ENCODE measurements around the gene DOCK1.

DOCK1 gene

GRCh38 chr10:127073666-127074065 lies 168.4 kb downstream of the DOCK1 start:
- no peaks in the 10 kb centered on the region for H3K9me3 ChIP-seq (replicated peaks in 1 of 2; ENCODE audit: control insufficient read depth in 2 of 2, insufficient read depth in 1 of 2, low read depth in 1 of 2, low read length in 2 of 2)
- H3K4me3 ChIP-seq (ENCODE audit: low read length in 2 of 2) = no peak overlapping the region
- H2BK15ac ChIP-seq (ENCODE audit: low read length) = no peak overlapping the region
- no peak overlapping the region for H2AK5ac ChIP-seq (ENCODE audit: low read depth, low read length)
- H3K36me3 ChIP-seq (replicated peaks in 1 of 2; ENCODE audit: control insufficient read depth in 2 of 2, insufficient read depth in 2 of 2, low read length in 2 of 2) = peaks cover 10 to 84% of the 10 kb centered on the region in 2 donors
- H3K14ac ChIP-seq (ENCODE audit: low read length) = no peak overlapping the region
- no peak overlapping the region for H3K4me2 ChIP-seq (ENCODE audit: insufficient read depth, low read length, poor library complexity, severe bottlenecking)
- DNase-seq (ENCODE audit: low spot score) = no peak
- no peak overlapping the region for H3K18ac ChIP-seq (ENCODE audit: low read length)
- no peaks in the 10 kb centered on the region for H3K27me3 ChIP-seq (ENCODE audit: control insufficient read depth in 3 of 3, insufficient read depth in 3 of 3, low read depth in 1 of 3, low read length in 3 of 3)
- no CpG with 5 or more reads among the region's 3 CpGs for WGBS, 2 donors (ENCODE audit: extremely low coverage in 2 of 2, insufficient read length in 2 of 2, insufficient replicate concordance in 1 of 2)
- no peak overlapping the region for H2BK12ac ChIP-seq (ENCODE audit: low read length)
- H3K79me1 ChIP-seq (ENCODE audit: low read depth, low read length) = no peaks in the 10 kb centered on the region
- no peak overlapping the region for H4K91ac ChIP-seq (ENCODE audit: low read depth, low read length, poor library complexity)
- H2BK120ac ChIP-seq (ENCODE audit: low read depth, low read length) = no peak overlapping the region
- H3K4ac ChIP-seq (ENCODE audit: low read length) = no peak overlapping the region
- no peak overlapping the region for H2BK5ac ChIP-seq (ENCODE audit: low read length)
- peaks cover 0 to 3% of the 10 kb centered on the region in 2 donors for H3K4me1 ChIP-seq (ENCODE audit: control insufficient read depth in 2 of 2, insufficient read depth in 1 of 2, low read depth in 1 of 2, low read length in 2 of 2)
- no peak overlapping the region for H3K23ac ChIP-seq (ENCODE audit: low read depth, low read length, poor library complexity)
- no peak overlapping the region for H3K9ac ChIP-seq (ENCODE audit: low read depth, low read length, poor library complexity)
- H3K27ac ChIP-seq (replicated peaks; ENCODE audit: low read length) = no peak overlapping the region
- H4K8ac ChIP-seq (ENCODE audit: low read depth, low read length) = no peak overlapping the region
- no peak overlapping the region for H2AFZ ChIP-seq (ENCODE audit: low read length)

GRCh38 chr10:127079392-127079791 lies 174.2 kb downstream of the DOCK1 start:
- no peak overlapping the region for H3K4me2 ChIP-seq (ENCODE audit: insufficient read depth, low read length, poor library complexity, severe bottlenecking)
- no peak for DNase-seq (ENCODE audit: low spot score)
- H2BK12ac ChIP-seq (ENCODE audit: low read length) = no peak overlapping the region
- no peak overlapping the region for H4K8ac ChIP-seq (ENCODE audit: low read depth, low read length)
- H3K36me3 ChIP-seq (replicated peaks in 1 of 2; ENCODE audit: control insufficient read depth in 2 of 2, insufficient read depth in 2 of 2, low read length in 2 of 2) = peaks cover 2 to 70% of the 10 kb centered on the region in 2 donors
- no CpG with 5 or more reads among the region's 3 CpGs for WGBS, 2 donors (ENCODE audit: extremely low coverage in 2 of 2, insufficient read length in 2 of 2, insufficient replicate concordance in 1 of 2)
- no peak overlapping the region for H3K4ac ChIP-seq (ENCODE audit: low read length)
- H4K91ac ChIP-seq (ENCODE audit: low read depth, low read length, poor library complexity) = no peak overlapping the region
- no peak overlapping the region for H3K9ac ChIP-seq (ENCODE audit: low read depth, low read length, poor library complexity)
- H3K4me3 ChIP-seq (ENCODE audit: low read length in 2 of 2) = no peak overlapping the region
- peaks cover 0 to 2% of the 10 kb centered on the region in 2 donors for H3K4me1 ChIP-seq (ENCODE audit: control insufficient read depth in 2 of 2, insufficient read depth in 1 of 2, low read depth in 1 of 2, low read length in 2 of 2)
- H3K27ac ChIP-seq (replicated peaks; ENCODE audit: low read length) = no peak overlapping the region
- no peaks in the 10 kb centered on the region for H3K79me1 ChIP-seq (ENCODE audit: low read depth, low read length)
- H2AFZ ChIP-seq (ENCODE audit: low read length) = no peak overlapping the region
- H2BK15ac ChIP-seq (ENCODE audit: low read length) = no peak overlapping the region
- no peak overlapping the region for H2AK5ac ChIP-seq (ENCODE audit: low read depth, low read length)
- H3K14ac ChIP-seq (ENCODE audit: low read length) = no peak overlapping the region
- no peaks in the 10 kb centered on the region for H3K27me3 ChIP-seq (ENCODE audit: control insufficient read depth in 3 of 3, insufficient read depth in 3 of 3, low read depth in 1 of 3, low read length in 3 of 3)
- no peak overlapping the region for H2BK120ac ChIP-seq (ENCODE audit: low read depth, low read length)
- no peak overlapping the region for H3K18ac ChIP-seq (ENCODE audit: low read length)
- H3K23ac ChIP-seq (ENCODE audit: low read depth, low read length, poor library complexity) = no peak overlapping the region
- peaks cover 0 to 3% of the 10 kb centered on the region in 2 donors for H3K9me3 ChIP-seq (replicated peaks in 1 of 2; ENCODE audit: control insufficient read depth in 2 of 2, insufficient read depth in 1 of 2, low read depth in 1 of 2, low read length in 2 of 2)
- no peak overlapping the region for H2BK5ac ChIP-seq (ENCODE audit: low read length)

- no peak overlapping the region for H3K27ac ChIP-seq (replicated peaks; ENCODE audit: low read length)
- no peak overlapping the region for H2BK120ac ChIP-seq (ENCODE audit: low read depth, low read length)
- no peak overlapping the region for H4K8ac ChIP-seq (ENCODE audit: low read depth, low read length)
- H3K4me1 ChIP-seq (ENCODE audit: control insufficient read depth in 2 of 2, insufficient read depth in 1 of 2, low read depth in 1 of 2, low read length in 2 of 2) = peaks cover 0 to 2% of the 10 kb centered on the region in 2 donors
- DNase-seq (ENCODE audit: low spot score) = no peak
- H2BK5ac ChIP-seq (ENCODE audit: low read length) = no peak overlapping the region
- no peak overlapping the region for H2AFZ ChIP-seq (ENCODE audit: low read length)
- no peak overlapping the region for H3K14ac ChIP-seq (ENCODE audit: low read length)
- H2BK15ac ChIP-seq (ENCODE audit: low read length) = no peak overlapping the region
- no peak overlapping the region for H2BK12ac ChIP-seq (ENCODE audit: low read length)
- no peaks in the 10 kb centered on the region for H3K27me3 ChIP-seq (ENCODE audit: control insufficient read depth in 3 of 3, insufficient read depth in 3 of 3, low read depth in 1 of 3, low read length in 3 of 3)
- no peak overlapping the region for H3K4ac ChIP-seq (ENCODE audit: low read length)
- no peaks in the 10 kb centered on the region for H3K79me1 ChIP-seq (ENCODE audit: low read depth, low read length)
- H3K18ac ChIP-seq (ENCODE audit: low read length) = no peak overlapping the region
- peaks cover 0 to 3% of the 10 kb centered on the region in 2 donors for H3K9me3 ChIP-seq (replicated peaks in 1 of 2; ENCODE audit: control insufficient read depth in 2 of 2, insufficient read depth in 1 of 2, low read depth in 1 of 2, low read length in 2 of 2)
- no peak overlapping the region for H3K4me2 ChIP-seq (ENCODE audit: insufficient read depth, low read length, poor library complexity, severe bottlenecking)
- no peak overlapping the region for H3K9ac ChIP-seq (ENCODE audit: low read depth, low read length, poor library complexity)
- H4K91ac ChIP-seq (ENCODE audit: low read depth, low read length, poor library complexity) = no peak overlapping the region
- H3K23ac ChIP-seq (ENCODE audit: low read depth, low read length, poor library complexity) = no peak overlapping the region
- WGBS, 2 donors (ENCODE audit: extremely low coverage in 2 of 2, insufficient read length in 2 of 2, insufficient replicate concordance in 1 of 2) = no CpG with 5 or more reads among the region's 4 CpGs
- H3K4me3 ChIP-seq (ENCODE audit: low read length in 2 of 2) = no peak overlapping the region
- H2AK5ac ChIP-seq (ENCODE audit: low read depth, low read length) = no peak overlapping the region
- peaks cover 2 to 68% of the 10 kb centered on the region in 2 donors for H3K36me3 ChIP-seq (replicated peaks in 1 of 2; ENCODE audit: control insufficient read depth in 2 of 2, insufficient read depth in 2 of 2, low read length in 2 of 2)
These were observed 175.1 kb downstream of the DOCK1 start for GRCh38 chr10:127080317-127080716.

GRCh38 chr10:127081851-127082345 lies 176.7 kb downstream of the DOCK1 start:
- Histone ChIP-seq H3K4me3 (ENCODE audit: low read length in 2 of 2) (no peak overlapping the region), H2BK5ac (ENCODE audit: low read length) (no peak overlapping the region), H2BK120ac (ENCODE audit: low read depth, low read length) (no peak overlapping the region), H4K91ac (ENCODE audit: low read depth, low read length, poor library complexity) (no peak overlapping the region), H3K36me3 (replicated peaks in 1 of 2; ENCODE audit: control insufficient read depth in 2 of 2, insufficient read depth in 2 of 2, low read length in 2 of 2) (peaks cover 2 to 58% of the 10 kb centered on the region in 2 donors), H3K23ac (ENCODE audit: low read depth, low read length, poor library complexity) (no peak overlapping the region), H3K4ac (ENCODE audit: low read length) (no peak overlapping the region), H3K27me3 (ENCODE audit: control insufficient read depth in 3 of 3, insufficient read depth in 3 of 3, low read depth in 1 of 3, low read length in 3 of 3) (no peaks in the 10 kb centered on the region), H3K14ac (ENCODE audit: low read length) (no peak overlapping the region), H4K8ac (ENCODE audit: low read depth, low read length) (no peak overlapping the region), H2BK12ac (ENCODE audit: low read length) (no peak overlapping the region), H3K27ac (replicated peaks; ENCODE audit: low read length) (no peak overlapping the region), H2AFZ (ENCODE audit: low read length) (no peak overlapping the region), H2BK15ac (ENCODE audit: low read length) (no peak overlapping the region), H3K18ac (ENCODE audit: low read length) (no peak overlapping the region), H2AK5ac (ENCODE audit: low read depth, low read length) (no peak overlapping the region), H3K9me3 (replicated peaks in 1 of 2; ENCODE audit: control insufficient read depth in 2 of 2, insufficient read depth in 1 of 2, low read depth in 1 of 2, low read length in 2 of 2) (peaks cover 0 to 3% of the 10 kb centered on the region in 2 donors), H3K4me1 (ENCODE audit: control insufficient read depth in 2 of 2, insufficient read depth in 1 of 2, low read depth in 1 of 2, low read length in 2 of 2) (peaks cover 0 to 2% of the 10 kb centered on the region in 2 donors), H3K4me2 (ENCODE audit: insufficient read depth, low read length, poor library complexity, severe bottlenecking) (no peak overlapping the region), H3K9ac (ENCODE audit: low read depth, low read length, poor library complexity) (no peak overlapping the region), H3K79me1 (ENCODE audit: low read depth, low read length) (no peaks in the 10 kb centered on the region)
- WGBS, 2 donors (ENCODE audit: extremely low coverage in 2 of 2, insufficient read length in 2 of 2, insufficient replicate concordance in 1 of 2) = no CpG with 5 or more reads among the region's 10 CpGs
- DNase-seq (ENCODE audit: low spot score) = no peak

Data from neuronal stem cell (in vitro differentiated cells).